Caki2 (cell line): ENCODE results near the gene EIF4E2. TPM values are rescaled to one million over a fixed set of nuclear protein-coding genes. Genes with fewer than 3 reads are reported as not detected.
"Not testable (repeated sequence)": the region's sequence is repeated elsewhere in the genome, so short reads cannot be mapped to it uniquely, and the experiment has no call there.

ENCODE experiments used
- DNase-seq: peaks from one replicate; pipeline ENCODE4 v3.0.0-alpha.2; 2015; ENCODE audit warnings: low read depth
- in situ Hi-C: cut with HindIII; loops from 2 replicates; pipeline ENCODE4 v1.10.0; 2016; ENCODE audit warnings: low sequenced_read_pairs, low pct_unique_long_range_greater_than_20kb, mixed read lengths
- total RNA-seq: library from RNA; depleted of rRNA; stranded (reverse); fragments of >200 nt; shearing (Covaris generic); gene quantifications from 2 replicates; pipeline ENCODE4 v1.2.3, GENCODE V29; 2014; ENCODE audit warnings: low replicate concordance

The EIF4E2 gene
- total RNA-seq, 1 experiment from 2014 or later: 146 TPM

DNA sequence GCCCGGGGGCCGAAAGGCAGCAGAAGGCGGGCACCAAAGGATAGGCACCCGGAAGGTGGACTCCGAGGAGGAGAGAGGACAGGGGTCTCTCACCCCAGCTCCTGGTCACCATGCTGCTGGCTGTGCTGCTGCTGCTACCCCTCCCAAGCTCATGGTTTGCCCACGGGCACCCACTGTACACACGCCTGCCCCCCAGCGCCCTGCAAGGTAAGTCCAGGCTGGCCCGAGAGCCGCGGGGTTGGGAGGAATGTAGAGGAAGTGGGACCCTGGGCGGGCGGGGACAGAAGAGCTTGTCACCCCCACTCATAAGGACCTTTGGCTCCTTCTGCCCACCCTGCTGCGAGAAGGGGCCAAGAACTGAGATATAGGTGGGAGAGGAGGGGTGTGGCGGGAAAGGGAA lies 30.0 kb upstream of the EIF4E2 start:
- no peak for DNase-seq
- in situ Hi-C loops: no loop called here

- no peak for DNase-seq
- in situ Hi-C loops: no loop called here
These were observed 29.4 kb upstream of the EIF4E2 start for GRCh38 chr2:232521098-232521497.

- in situ Hi-C loops: no loop called here
- DNase-seq: peak; percentile 15
These were observed 28.4 kb upstream of the EIF4E2 start for GRCh38 chr2:232521959-232522622.

DNA sequence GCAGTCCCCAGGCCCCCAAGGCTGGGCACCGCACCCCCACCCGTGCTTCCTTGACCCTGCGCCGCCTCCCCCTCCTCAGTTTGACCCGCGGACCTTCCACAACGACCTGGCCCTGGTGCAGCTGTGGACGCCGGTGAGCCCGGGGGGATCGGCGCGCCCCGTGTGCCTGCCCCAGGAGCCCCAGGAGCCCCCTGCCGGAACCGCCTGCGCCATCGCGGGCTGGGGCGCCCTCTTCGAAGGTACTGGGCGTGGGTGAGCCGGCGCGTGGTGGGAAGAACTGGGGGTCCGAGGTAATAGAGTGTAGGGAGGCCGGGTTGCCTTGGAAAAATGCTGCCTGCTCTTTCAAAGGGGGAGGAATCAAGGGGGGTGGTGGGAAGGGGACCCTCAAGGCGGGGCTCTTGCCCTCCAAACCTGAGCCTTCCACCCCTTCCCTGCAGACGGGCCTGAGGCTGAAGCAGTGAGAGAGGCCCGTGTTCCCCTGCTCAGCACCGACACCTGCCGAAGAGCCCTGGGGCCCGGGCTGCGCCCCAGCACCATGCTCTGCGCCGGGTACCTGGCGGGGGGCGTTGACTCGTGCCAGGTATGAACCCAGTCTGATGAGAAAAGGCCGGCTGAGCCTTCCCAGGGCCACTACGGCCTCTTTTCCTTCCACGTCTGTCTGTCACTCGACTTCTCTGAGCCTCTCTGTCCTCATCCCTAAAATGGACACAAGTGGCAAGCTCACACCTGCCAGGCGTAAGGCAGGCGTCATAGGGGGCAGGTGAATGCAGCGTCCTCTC lies 27.7 kb upstream of the EIF4E2 start:
- in situ Hi-C loops: no loop called here

GRCh38 chr2:232523402-232523681 lies 27.1 kb upstream of the EIF4E2 start:
- no peak for DNase-seq
- in situ Hi-C loops: no loop called here

More for the DNA sequence above, 27.7 kb upstream of the EIF4E2 start:
- no peak for DNase-seq

DNA sequence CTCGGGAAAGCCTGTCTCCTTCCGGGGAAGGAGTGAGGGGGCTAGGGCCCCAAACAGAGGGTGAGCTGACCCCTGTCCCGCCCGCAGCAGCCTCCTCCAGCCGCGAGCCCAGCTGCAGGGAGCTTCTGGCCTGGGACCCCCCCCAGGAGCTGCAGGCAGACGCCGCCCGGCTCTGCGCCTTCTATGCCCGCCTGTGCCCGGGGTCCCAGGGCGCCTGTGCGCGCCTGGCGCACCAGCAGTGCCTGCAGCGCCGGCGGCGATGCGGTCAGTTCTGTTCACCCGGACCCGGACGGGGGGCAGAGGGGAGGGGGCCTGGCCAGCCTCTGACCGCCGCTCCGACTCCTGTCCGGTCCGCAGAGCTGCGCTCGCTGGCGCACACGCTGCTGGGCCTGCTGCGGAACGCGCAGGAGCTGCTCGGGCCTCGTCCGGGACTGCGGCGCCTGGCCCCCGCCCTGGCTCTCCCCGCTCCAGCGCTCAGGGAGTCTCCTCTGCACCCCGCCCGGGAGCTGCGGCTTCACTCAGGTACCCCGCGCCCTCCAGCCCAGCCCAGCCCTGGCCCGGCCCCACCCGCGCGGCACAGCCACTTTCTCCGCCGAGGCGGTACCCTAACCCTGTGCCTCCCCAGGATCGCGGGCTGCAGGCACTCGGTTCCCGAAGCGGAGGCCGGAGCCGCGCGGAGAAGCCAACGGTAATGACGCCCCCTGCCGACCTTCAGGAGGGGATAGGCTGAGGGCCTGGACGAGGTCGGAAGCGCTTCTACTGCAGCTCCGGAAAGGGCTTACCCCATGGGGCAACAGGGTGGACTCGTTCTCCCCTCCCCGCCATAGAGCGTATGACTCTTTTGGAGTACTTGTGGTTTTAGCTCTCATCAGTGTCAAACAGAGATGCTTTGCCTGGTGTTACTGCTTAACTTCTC lies 26.5 kb upstream of the EIF4E2 start:
- in situ Hi-C loops: no loop called here
- peak; percentile 14 for DNase-seq

DNA sequence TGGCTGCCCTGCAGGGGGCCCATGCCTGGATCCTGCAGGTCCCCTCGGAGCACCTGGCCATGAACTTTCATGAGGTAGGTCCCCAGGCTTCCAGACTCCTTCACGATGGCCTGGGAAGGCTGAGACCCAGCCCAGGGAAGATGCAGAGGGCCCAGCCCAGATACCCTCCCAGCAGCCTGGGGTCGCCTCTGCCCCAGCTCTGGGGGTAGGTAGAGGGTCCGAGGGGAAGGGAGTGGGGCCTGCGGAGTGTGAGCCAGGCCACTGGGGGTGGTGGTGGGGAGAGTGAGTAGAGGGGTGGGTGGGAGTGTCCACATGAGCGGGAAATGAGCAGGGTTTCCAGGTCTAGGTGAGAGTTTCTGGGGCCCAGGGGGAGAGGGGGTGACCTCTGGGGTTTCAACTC lies 25.7 kb upstream of the EIF4E2 start:
- no peak for DNase-seq
- in situ Hi-C loops: no loop called here

GRCh38 chr2:232525199-232525598 lies 25.3 kb upstream of the EIF4E2 start:
- in situ Hi-C loops: no loop called here
- DNase-seq: no peak

GRCh38 chr2:232525791-232526371 lies 24.6 kb upstream of the EIF4E2 start, which contains the start of gene CHRND:
Gene CHRND, plus strand, starts transcription at chr2:232526160. Its CDS starts 56 bp downstream, at chr2:232526216.
- DNase-seq: no peak
- in situ Hi-C loops: no loop called here

DNA sequence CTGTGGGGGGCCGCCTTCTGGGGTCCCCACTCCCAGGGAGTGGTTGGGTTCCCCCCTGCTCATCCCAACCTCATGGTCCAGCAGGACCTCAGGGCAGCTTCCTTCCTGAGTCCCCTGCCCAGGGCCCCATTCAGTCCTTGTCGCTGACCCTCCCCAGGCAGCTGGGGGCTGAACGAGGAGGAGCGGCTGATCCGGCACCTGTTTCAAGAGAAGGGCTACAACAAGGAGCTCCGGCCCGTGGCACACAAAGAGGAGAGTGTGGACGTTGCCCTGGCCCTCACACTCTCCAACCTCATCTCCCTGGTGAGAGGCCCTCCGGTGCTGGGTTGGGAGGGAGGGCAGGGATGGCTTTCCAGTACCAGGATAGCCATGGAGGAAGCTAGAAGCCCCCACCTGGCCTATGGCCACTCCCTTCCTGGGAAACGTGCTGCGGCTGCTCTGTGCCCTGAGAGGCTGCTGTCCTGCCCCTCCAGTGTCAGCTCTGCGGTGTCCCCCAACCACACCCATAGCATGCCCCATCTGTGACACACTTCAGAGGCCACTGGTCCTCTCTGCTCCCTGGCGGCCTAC lies 24.0 kb upstream of the EIF4E2 start:
- in situ Hi-C loops: no loop called here
- DNase-seq: no peak

- DNase-seq: no peak
- in situ Hi-C loops: no loop called here
These were observed 22.5 kb upstream of the EIF4E2 start for GRCh38 chr2:232527905-232528470.

DNA sequence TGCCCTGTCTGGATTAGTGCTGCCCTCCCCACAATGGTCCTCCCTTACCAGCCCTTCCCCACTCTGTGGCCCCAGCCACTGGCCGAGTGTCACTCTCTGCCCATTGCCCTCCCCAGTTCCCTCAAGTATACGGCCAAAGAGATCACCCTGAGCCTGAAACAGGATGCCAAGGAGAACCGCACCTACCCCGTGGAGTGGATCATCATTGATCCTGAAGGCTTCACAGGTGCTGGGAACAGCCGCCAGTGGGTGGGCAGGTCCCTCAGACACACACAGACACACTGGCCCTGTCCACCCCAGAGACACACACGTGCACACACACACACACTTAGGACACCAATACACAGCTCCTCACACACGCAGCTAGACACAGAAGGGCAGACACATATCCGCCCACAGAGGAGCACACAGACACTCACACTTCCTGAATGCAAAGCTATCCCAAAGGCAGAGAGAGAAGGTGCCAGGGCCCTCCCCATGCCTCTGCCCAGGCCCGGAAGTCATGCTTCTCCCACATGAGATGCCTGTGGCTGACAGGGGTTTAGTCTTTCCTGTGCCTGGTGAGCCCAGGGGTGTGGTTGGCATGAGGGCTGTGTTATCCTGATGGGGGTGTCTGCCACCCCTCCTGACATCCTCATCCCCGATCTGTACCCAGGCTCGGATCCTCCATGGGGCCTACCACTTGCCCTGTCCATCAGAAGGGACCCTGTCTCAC lies 21.6 kb upstream of the EIF4E2 start:
- DNase-seq: no peak
- in situ Hi-C loops: no loop called here

- in situ Hi-C loops: no loop called here
- DNase-seq: no peak
These were observed 20.5 kb upstream of the EIF4E2 start for GRCh38 chr2:232529806-232530547.

GRCh38 chr2:232530626-232531260 lies 19.7 kb upstream of the EIF4E2 start:
- in situ Hi-C loops: no loop called here
- DNase-seq: no peak

- no peak for DNase-seq
- in situ Hi-C loops: no loop called here
These were observed 18.1 kb upstream of the EIF4E2 start for GRCh38 chr2:232532419-232532818.

- in situ Hi-C loops: not testable (repeated sequence)
These were observed 17.7 kb upstream of the EIF4E2 start for GRCh38 chr2:232532821-232533220.

More at GRCh38 chr2:232532821-232533220, 17.7 kb upstream of the EIF4E2 start:
- DNase-seq: not testable (repeated sequence)
